HFFc6 (cell line): ENCODE measurements around the gene KLHL18. TPM values are rescaled to one million over a fixed set of nuclear protein-coding genes. Genes with fewer than 3 reads are reported as not detected.

ENCODE experiments used
- DNase-seq: peaks from one replicate; pipeline ENCODE4 v3.0.0-alpha.2; 2018
- H3K27ac Mint-ChIP-seq: 2 replicates; pipeline ENCODE4 v1.8.0; 2020; ENCODE audit warnings: mild to moderate bottlenecking, mixed read lengths
- H3K27me3 Mint-ChIP-seq: 2 replicates; pipeline ENCODE4 v1.8.0; 2021; ENCODE audit warnings: mild to moderate bottlenecking, moderate library complexity, mixed read lengths; ENCODE audit not compliant: insufficient read depth
- H3K36me3 Mint-ChIP-seq: 2 replicates; pipeline ENCODE4 v1.8.0; 2021; ENCODE audit warnings: low read depth, mixed read lengths
- H3K4me1 Mint-ChIP-seq: 2 replicates; pipeline ENCODE4 v1.8.0; 2020; ENCODE audit warnings: low read depth, mixed read lengths
- H3K4me3 Mint-ChIP-seq: 2 replicates; pipeline ENCODE4 v1.8.0; 2020; ENCODE audit warnings: mild to moderate bottlenecking, moderate library complexity, mixed read lengths
- H3K9me3 Mint-ChIP-seq: 2 replicates; pipeline ENCODE4 v1.8.0; 2020; ENCODE audit warnings: mild to moderate bottlenecking, mixed read lengths
- CTCF ChIP-seq: fragments of 200-600 bp; sonication (generic); IDR thresholded peaks from 2 replicates; pipeline ENCODE4 v1.5.0; 2021; ENCODE audit warnings: antibody characterized with exemption, mild to moderate bottlenecking
- total RNA-seq, 6 experiments: library from RNA; stranded (reverse); fragmentation: NEBNext Ultra II Directional; extraction: Animal tissue kit (Norgen Biotek cat#: 25700); gene quantifications; 2 replicates in 1 of 6; 3 replicates in 5 of 6; pipeline ENCODE4 v1.2.3, GENCODE V29; 2021

KLHL18 gene
- total RNA-seq, 6 experiments from 2014 or later: 26.6 to 34.5 (median 28.5) TPM

- H3K27ac Mint-ChIP-seq: no peak overlapping the region
- peaks cover 9% of the 10 kb centered on the region; the same call in 1 of the 2 replicates for H3K4me1 Mint-ChIP-seq
- H3K36me3 Mint-ChIP-seq: peaks cover 41% of the 10 kb centered on the region
- H3K4me3 Mint-ChIP-seq: no peak overlapping the region
- H3K27me3 Mint-ChIP-seq: no peaks in the 10 kb centered on the region; the same call in none of the 2 replicates
- TF ChIP-seq CTCF: no peak
- DNase-seq: no peak
- H3K9me3 Mint-ChIP-seq: no peaks in the 10 kb centered on the region
These were observed 57.2 kb downstream of the KLHL18 start for GRCh38 chr3:47339951-47340350.

- Mint-ChIP-seq H3K36me3 (peaks cover 48% of the 10 kb centered on the region), H3K4me3 (no peak overlapping the region), H3K27me3 (no peaks in the 10 kb centered on the region; the same call in none of the 2 replicates), H3K27ac (no peak overlapping the region), H3K9me3 (no peaks in the 10 kb centered on the region), H3K4me1 (peaks cover 9% of the 10 kb centered on the region; the same call in 1 of the 2 replicates)
- TF ChIP-seq CTCF: no peak
- DNase-seq: no peak
These were observed 58.1 kb downstream of the KLHL18 start for GRCh38 chr3:47340866-47341265.

- no peaks in the 10 kb centered on the region; the same call in 1 of the 2 replicates for H3K27me3 Mint-ChIP-seq
- no peak for DNase-seq
- no peak for TF ChIP-seq CTCF
- H3K4me3 Mint-ChIP-seq: no peak overlapping the region
- no peak overlapping the region for H3K27ac Mint-ChIP-seq
- H3K36me3 Mint-ChIP-seq: peaks cover 41% of the 10 kb centered on the region
- peaks cover 14% of the 10 kb centered on the region for H3K4me1 Mint-ChIP-seq
- no peaks in the 10 kb centered on the region for H3K9me3 Mint-ChIP-seq
These were observed 59.4 kb downstream of the KLHL18 start for GRCh38 chr3:47342151-47342550.

- no peak overlapping the region for H3K4me3 Mint-ChIP-seq
- no peaks in the 10 kb centered on the region; the same call in 1 of the 2 replicates for H3K27me3 Mint-ChIP-seq
- H3K9me3 Mint-ChIP-seq: no peaks in the 10 kb centered on the region
- no peak for DNase-seq
- H3K4me1 Mint-ChIP-seq: peaks cover 15% of the 10 kb centered on the region
- no peak for TF ChIP-seq CTCF
- peaks cover 34% of the 10 kb centered on the region for H3K36me3 Mint-ChIP-seq
- H3K27ac Mint-ChIP-seq: no peak overlapping the region
These were observed 60.1 kb downstream of the KLHL18 start for GRCh38 chr3:47342812-47343211.

GRCh38 chr3:47343471-47343971 lies 60.8 kb downstream of the KLHL18 start:
- no peak overlapping the region for H3K27ac Mint-ChIP-seq
- no peak overlapping the region for H3K4me3 Mint-ChIP-seq
- peaks cover 29% of the 10 kb centered on the region for H3K36me3 Mint-ChIP-seq
- H3K9me3 Mint-ChIP-seq: no peaks in the 10 kb centered on the region
- H3K27me3 Mint-ChIP-seq: no peaks in the 10 kb centered on the region; the same call in 1 of the 2 replicates
- DNase-seq: no peak
- no peak for TF ChIP-seq CTCF
- peaks cover 15% of the 10 kb centered on the region for H3K4me1 Mint-ChIP-seq

- Mint-ChIP-seq H3K4me1 (peaks cover 22% of the 10 kb centered on the region), H3K4me3 (no peak overlapping the region), H3K9me3 (no peaks in the 10 kb centered on the region), H3K36me3 (peaks cover 21% of the 10 kb centered on the region), H3K27me3 (no peaks in the 10 kb centered on the region), H3K27ac (no peak overlapping the region)
- TF ChIP-seq CTCF: no peak
- DNase-seq: no peak
These were observed 62.2 kb downstream of the KLHL18 start for GRCh38 chr3:47344971-47345370.
